K562 (cell line): ENCODE data around the gene PA2G4. TPM values are rescaled to one million over a fixed set of nuclear protein-coding genes. Genes with fewer than 3 reads are reported as not detected.

ENCODE experiments used
- FOXA3 ChIP-seq, 2 experiments: fragments of 450-650 bp in 1 of 2; sonication (generic) in 1 of 2; formaldehyde crosslinking; IDR thresholded peaks in 1 of 2; conservative IDR thresholded peaks in 1 of 2; 2 replicates each; pipeline versions ENCODE4 v1.4.0 to v1.8.0; 2020 to 2022; ENCODE audit warnings: mild to moderate bottlenecking in 2 of 2, missing genetic modification reagents in 1 of 2
- MECOM ChIP-seq: fragments of 250-450 bp; sonication (Bioruptor Pico); IDR thresholded peaks from 2 replicates; pipeline ENCODE4 v1.8.0; 2022; ENCODE audit warnings: inconsistent platforms
- PHF8 ChIP-seq: fragments of 200-600 bp; sonication (generic); IDR thresholded peaks from 2 replicates; pipeline ENCODE4 v1.6.1; 2012; ENCODE audit warnings: mixed run types, mild to moderate bottlenecking, inconsistent platforms, low read length, moderate library complexity, borderline replicate concordance
- SMAD1 ChIP-seq: fragments of 150-350 bp; IDR thresholded peaks from 2 replicates; pipeline ENCODE4 v1.6.1; 2014; ENCODE audit warnings: low read length, low read depth; ENCODE audit not compliant: partially characterized antibody
- SNRNP70 ChIP-seq: fragments of 200-400 bp; formaldehyde crosslinking; optimal IDR thresholded peaks from 2 replicates; pipeline ENCODE3; 2017; ENCODE audit warnings: low read depth, low read length
- THRA ChIP-seq: fragments of 450-650 bp; IDR thresholded peaks from 2 replicates; pipeline ENCODE4 v1.6.1; 2017; ENCODE audit warnings: mild to moderate bottlenecking, moderate library complexity
- ZKSCAN3 ChIP-seq: fragments of 250-450 bp; sonication (Bioruptor Pico); IDR thresholded peaks from 2 replicates; pipeline ENCODE4 v1.4.0; 2020
- ZNF57 ChIP-seq: fragments of 450-650 bp; formaldehyde crosslinking; IDR thresholded peaks from 2 replicates; pipeline ENCODE4 v1.4.0; 2020; ENCODE audit warnings: mild to moderate bottlenecking, moderate library complexity
- ZNF584 ChIP-seq: fragments of 200-800 bp; sonication (Bioruptor generic); IDR thresholded peaks from 2 replicates; pipeline ENCODE4 v1.6.1; 2016; ENCODE audit warnings: low read depth, mild to moderate bottlenecking, missing genetic modification characterization, missing compliant biosample characterization
- ZNF696 ChIP-seq: fragments of 250-450 bp; sonication (Bioruptor Pico); conservative IDR thresholded peaks from 2 replicates; pipeline ENCODE4 v1.4.0; 2020; ENCODE audit warnings: mild to moderate bottlenecking, moderate library complexity
- polyA plus RNA-seq, 8 experiments: library from polyadenylated mRNA; depleted of rRNA in 4 of 8; stranded (reverse) in 5 of 8; unstranded in 3 of 8; fragments of >200 nt; fragmentation: Nextera tagmentation in 2 of 8; fragmentation: Illumina TruSeq in 1 of 8; extraction: Ambion mirVana in 2 of 8; extraction: Trizol in 1 of 8; gene quantifications; 2 replicates each; pipeline versions ENCODE4 v1.2.1 to v1.2.3, GENCODE V29; 2011 to 2014; ENCODE audit warnings: inconsistent platforms in 1 of 8, missing spikeins in 1 of 8
- total RNA-seq, 7 experiments: library from RNA; depleted of rRNA in 6 of 7; stranded (reverse); fragments of >200 nt in 6 of 7; fragmentation: Illumina TruSeq in 2 of 7; extraction: Trizol in 2 of 7; gene quantifications; 2 replicates each; pipeline versions ENCODE4 v1.2.1 to v1.2.3, GENCODE V29; 2011 to 2021; ENCODE audit warnings: low replicate concordance in 1 of 7
- TF ChIP-seq, protein P1 (sequence below), 2 experiments: fragments of 450-650 bp in 1 of 2; sonication (generic) in 1 of 2; formaldehyde crosslinking; conservative IDR thresholded peaks; 2 replicates each; pipeline versions ENCODE4 v1.4.0 to v1.8.1; 2020 to 2022; ENCODE audit warnings: mild to moderate bottlenecking in 1 of 2, missing genetic modification reagents in 1 of 2
- TF ChIP-seq, protein P2 (sequence below): fragments of 200-800 bp; sonication (Bioruptor generic); IDR thresholded peaks from 2 replicates; pipeline ENCODE4 v1.6.1; 2017; ENCODE audit warnings: missing genetic modification characterization, missing compliant biosample characterization
- TF ChIP-seq, protein P3 (sequence below), 2 experiments: fragments of 450-650 bp in 1 of 2; sonication (generic) in 1 of 2; formaldehyde crosslinking in 1 of 2; IDR thresholded peaks; 2 replicates each; pipeline versions ENCODE4 v1.7.1 to v1.9.0; 2016 to 2022; ENCODE audit warnings: inconsistent platforms in 1 of 2, mild to moderate bottlenecking in 1 of 2, missing genetic modification reagents in 1 of 2

PA2G4 gene
- total and polyA plus RNA-seq, 9 of the 15 experiments (the other 6 are each of a cell fraction or from before 2014, with no cell fraction given) = 230 to 925 (median 638) TPM

DNA sequence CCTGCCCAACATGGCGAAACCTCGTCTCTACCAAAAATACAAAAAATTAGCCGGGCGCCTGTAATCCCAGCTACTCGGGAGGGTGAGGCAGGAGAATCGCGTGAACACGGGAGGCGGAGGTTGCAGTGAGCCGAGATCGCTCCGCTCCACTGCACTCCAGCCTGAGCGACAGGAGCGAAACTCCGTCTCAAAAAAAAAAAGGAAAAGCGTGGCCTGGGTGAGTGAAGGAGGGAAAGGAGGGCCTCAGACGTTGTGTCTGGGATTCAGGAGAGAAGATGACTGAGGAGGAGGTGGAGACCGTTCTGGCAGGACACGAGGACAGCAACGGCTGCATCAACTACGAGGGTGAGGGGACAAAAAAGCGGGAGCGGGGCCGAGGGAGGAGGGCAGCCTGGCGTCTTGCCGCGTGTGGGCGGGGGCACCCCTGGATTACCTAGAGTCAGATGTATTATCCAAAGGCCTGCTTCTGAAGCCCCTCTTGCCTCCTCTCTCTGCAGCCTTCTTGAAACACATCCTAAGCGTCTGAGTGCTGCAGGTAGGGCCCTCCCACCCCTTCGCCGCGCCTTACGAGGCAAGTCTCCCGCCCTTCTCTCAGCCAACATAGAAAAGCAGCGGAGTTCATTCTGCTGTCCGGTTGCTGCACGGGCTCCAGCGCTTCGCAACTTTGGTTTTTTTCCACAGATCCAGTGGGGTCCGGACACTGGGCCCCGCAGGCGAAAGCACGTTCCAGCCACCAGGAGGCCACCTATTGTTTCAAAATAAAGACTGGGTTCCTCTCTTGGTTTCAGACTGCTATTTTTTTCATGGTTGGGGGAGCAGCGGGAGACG is 53.1 kb downstream of the PA2G4 start (continued):
- TF ChIP-seq, protein P1, sequence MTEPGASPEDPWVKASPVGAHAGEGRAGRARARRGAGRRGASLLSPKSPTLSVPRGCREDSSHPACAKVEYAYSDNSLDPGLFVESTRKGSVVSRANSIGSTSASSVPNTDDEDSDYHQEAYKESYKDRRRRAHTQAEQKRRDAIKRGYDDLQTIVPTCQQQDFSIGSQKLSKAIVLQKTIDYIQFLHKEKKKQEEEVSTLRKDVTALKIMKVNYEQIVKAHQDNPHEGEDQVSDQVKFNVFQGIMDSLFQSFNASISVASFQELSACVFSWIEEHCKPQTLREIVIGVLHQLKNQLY (CRISPR knock-in tag; conservative IDR thresholded peaks at IDR 0.05) = no peak
- no peak for TF ChIP-seq ZNF57 (CRISPR knock-in tag)
- TF ChIP-seq, protein P2, sequence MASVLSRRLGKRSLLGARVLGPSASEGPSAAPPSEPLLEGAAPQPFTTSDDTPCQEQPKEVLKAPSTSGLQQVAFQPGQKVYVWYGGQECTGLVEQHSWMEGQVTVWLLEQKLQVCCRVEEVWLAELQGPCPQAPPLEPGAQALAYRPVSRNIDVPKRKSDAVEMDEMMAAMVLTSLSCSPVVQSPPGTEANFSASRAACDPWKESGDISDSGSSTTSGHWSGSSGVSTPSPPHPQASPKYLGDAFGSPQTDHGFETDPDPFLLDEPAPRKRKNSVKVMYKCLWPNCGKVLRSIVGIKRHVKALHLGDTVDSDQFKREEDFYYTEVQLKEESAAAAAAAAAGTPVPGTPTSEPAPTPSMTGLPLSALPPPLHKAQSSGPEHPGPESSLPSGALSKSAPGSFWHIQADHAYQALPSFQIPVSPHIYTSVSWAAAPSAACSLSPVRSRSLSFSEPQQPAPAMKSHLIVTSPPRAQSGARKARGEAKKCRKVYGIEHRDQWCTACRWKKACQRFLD (CRISPR knock-in tag) = 0 out of 2 replicates have a peak, but pooled peaks have one; percentile 14
- no peak for TF ChIP-seq ZKSCAN3 (CRISPR knock-in tag)
- peak in 1 of 2 experiments; percentile 56; a peak in 1 of 4 replicates for TF ChIP-seq FOXA3 (CRISPR knock-in tag; conservative IDR thresholded peaks at IDR 0.05 in 1 of 2, IDR thresholded peaks at IDR 0.05 in 1 of 2)
- TF ChIP-seq SNRNP70 = no peak
- TF ChIP-seq, protein P3, sequence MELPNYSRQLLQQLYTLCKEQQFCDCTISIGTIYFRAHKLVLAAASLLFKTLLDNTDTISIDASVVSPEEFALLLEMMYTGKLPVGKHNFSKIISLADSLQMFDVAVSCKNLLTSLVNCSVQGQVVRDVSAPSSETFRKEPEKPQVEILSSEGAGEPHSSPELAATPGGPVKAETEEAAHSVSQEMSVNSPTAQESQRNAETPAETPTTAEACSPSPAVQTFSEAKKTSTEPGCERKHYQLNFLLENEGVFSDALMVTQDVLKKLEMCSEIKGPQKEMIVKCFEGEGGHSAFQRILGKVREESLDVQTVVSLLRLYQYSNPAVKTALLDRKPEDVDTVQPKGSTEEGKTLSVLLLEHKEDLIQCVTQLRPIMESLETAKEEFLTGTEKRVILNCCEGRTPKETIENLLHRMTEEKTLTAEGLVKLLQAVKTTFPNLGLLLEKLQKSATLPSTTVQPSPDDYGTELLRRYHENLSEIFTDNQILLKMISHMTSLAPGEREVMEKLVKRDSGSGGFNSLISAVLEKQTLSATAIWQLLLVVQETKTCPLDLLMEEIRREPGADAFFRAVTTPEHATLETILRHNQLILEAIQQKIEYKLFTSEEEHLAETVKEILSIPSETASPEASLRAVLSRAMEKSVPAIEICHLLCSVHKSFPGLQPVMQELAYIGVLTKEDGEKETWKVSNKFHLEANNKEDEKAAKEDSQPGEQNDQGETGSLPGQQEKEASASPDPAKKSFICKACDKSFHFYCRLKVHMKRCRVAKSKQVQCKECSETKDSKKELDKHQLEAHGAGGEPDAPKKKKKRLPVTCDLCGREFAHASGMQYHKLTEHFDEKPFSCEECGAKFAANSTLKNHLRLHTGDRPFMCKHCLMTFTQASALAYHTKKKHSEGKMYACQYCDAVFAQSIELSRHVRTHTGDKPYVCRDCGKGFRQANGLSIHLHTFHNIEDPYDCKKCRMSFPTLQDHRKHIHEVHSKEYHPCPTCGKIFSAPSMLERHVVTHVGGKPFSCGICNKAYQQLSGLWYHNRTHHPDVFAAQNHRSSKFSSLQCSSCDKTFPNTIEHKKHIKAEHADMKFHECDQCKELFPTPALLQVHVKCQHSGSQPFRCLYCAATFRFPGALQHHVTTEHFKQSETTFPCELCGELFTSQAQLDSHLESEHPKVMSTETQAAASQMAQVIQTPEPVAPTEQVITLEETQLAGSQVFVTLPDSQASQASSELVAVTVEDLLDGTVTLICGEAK (IDR thresholded peaks at IDR 0.05) = no peak
- TF ChIP-seq, protein P3 (CRISPR knock-in tag; IDR thresholded peaks at IDR 0.05) = no peak
- no peak for TF ChIP-seq ZNF584
- TF ChIP-seq MECOM = no peak
- no peak for TF ChIP-seq THRA
- no peak for TF ChIP-seq SMAD1
- no peak for TF ChIP-seq ZNF696 (CRISPR knock-in tag)
- peak; percentile 20; the same call in 1 of the 2 replicates for TF ChIP-seq PHF8
